BLaER1 (cell line): ENCODE data around the gene IFNAR2.
A peak's percentile ranks its signal among the peaks of the same experiment; 100 is the strongest.
"Not testable (repeated sequence)": the region's sequence is repeated elsewhere in the genome, so short reads cannot be mapped to it uniquely, and the experiment has no call there.

Source experiments
- H3K27ac ChIP-seq: shearing (Covaris generic); formaldehyde crosslinking; 2 replicates; pipeline ENCODE4 v1.8.1; 2022
- H3K27me3 ChIP-seq: shearing (Covaris generic); formaldehyde crosslinking; 2 replicates; pipeline ENCODE4 v1.8.1; 2022
- H3K36me3 ChIP-seq: shearing (Covaris generic); formaldehyde crosslinking; 2 replicates; pipeline ENCODE4 v1.8.1; 2022
- H3K4me1 ChIP-seq: shearing (Covaris generic); formaldehyde crosslinking; 2 replicates; pipeline ENCODE4 v1.8.1; 2022
- H3K4me2 ChIP-seq: shearing (Covaris generic); formaldehyde crosslinking; 2 replicates; pipeline ENCODE4 v1.8.1; 2022
- H3K4me3 ChIP-seq: shearing (Covaris generic); formaldehyde crosslinking; 2 replicates; pipeline ENCODE4 v1.8.1; 2022
- H3K9ac ChIP-seq: shearing (Covaris generic); formaldehyde crosslinking; 2 replicates; pipeline ENCODE4 v1.8.1; 2022
- H3K9me3 ChIP-seq: shearing (Covaris generic); formaldehyde crosslinking; 2 replicates; pipeline ENCODE4 v1.8.1; 2022
- H4K20me1 ChIP-seq: shearing (Covaris generic); formaldehyde crosslinking; 2 replicates; pipeline ENCODE4 v1.8.1; 2022
- Cebpa-rat ChIP-seq: shearing (Covaris generic); IDR thresholded peaks from 2 replicates; pipeline ENCODE4 v1.8.1; 2022

Gene IFNAR2

DNA sequence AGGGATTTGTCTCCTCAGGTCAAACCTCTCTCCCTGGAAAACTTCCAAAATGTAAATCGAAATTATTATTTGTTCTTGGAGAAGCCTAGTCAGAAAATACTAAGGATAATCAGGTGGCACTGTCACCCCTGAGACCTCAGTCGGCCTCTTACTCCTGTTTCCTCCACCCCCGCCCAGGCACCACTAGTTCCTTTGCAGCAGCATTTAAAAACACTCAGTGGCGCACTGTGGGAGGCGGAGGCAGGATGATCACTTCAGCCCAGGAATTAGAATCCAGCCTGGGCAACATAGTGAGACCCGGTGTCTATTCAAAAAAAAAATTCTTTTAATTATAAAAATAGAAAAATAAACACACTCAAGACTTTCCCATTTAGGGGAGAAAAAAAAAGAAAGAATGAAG lies 18.0 kb upstream of the IFNAR2 start:
- H3K9ac ChIP-seq = 0 out of 2 replicates have a peak overlapping the region, but pooled peaks have one; percentile 20
- peaks cover 54% of the 10 kb centered on the region for H3K4me1 ChIP-seq
- H3K36me3 ChIP-seq = no peaks in the 10 kb centered on the region
- no peaks in the 10 kb centered on the region for H3K9me3 ChIP-seq
- no peak for TF ChIP-seq Cebpa-rat
- peak overlapping the region; percentile 39; the same call in 1 of the 2 replicates for H3K27ac ChIP-seq
- peak overlapping the region; percentile 60 for H3K4me2 ChIP-seq
- no peaks in the 10 kb centered on the region for H4K20me1 ChIP-seq
- no peaks in the 10 kb centered on the region for H3K27me3 ChIP-seq
- H3K4me3 ChIP-seq = no peak overlapping the region

DNA sequence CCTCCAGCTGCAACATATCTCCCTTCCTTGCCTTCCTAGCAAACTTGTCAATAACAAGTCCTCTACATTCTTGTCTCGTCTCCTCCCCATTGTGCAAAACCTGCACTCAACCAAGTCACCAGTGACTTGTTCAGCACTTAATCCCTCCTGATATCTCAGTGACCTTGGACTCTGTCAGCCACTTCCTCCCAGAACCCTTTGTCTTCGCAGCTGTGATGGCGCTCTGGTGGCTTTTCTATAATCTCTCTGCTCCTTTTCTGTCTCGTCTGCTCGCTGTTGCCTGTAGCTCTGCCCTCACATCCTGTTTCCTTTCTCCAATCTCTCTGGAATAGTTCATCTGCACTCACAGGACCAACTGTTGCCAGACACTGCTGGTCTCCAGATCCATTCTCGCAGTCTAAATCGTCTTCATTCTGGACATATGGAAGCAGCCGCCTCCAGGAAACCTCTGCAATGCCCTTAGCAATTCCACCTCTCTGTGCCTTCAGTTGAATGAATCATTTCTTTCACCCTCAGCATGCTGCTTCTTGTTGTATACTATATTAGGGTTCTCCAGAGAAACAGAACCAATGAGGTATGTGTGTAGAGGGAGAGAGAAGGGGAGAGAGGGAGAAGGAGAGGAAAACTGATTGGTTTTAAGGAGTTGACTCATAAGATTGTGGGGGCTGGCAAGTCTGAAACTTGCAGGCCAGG lies 17.4 kb upstream of the IFNAR2 start:
- Histone ChIP-seq H3K4me3 (no peak overlapping the region), H3K9ac (0 out of 2 replicates have a peak overlapping the region, but pooled peaks have one; percentile 20), H3K27me3 (no peaks in the 10 kb centered on the region), H3K4me2 (peak overlapping the region; percentile 60), H3K4me1 (peaks cover 52% of the 10 kb centered on the region), H3K36me3 (no peaks in the 10 kb centered on the region), H3K9me3 (no peaks in the 10 kb centered on the region), H3K27ac (peak overlapping the region; percentile 39; the same call in 1 of the 2 replicates), H4K20me1 (no peaks in the 10 kb centered on the region)
- TF ChIP-seq Cebpa-rat = no peak

DNA sequence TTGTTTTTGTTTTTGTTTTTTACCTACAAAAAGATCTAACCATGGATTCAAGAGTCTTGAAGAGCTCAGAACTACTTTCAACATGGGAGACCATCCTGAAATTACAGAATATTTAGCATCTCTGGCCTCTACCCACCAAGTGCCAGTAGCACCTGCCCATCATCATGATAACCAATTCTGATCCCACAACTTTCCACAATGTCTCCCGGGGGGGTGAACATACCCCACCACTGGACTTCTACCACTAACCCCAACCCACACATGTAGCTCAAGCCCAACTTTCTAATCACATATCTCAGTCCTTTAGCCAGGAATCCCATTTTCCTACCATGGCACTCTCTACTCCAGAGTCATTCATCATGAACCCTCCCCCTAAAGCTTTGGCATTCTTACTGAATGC lies 15.7 kb upstream of the IFNAR2 start:
- Histone ChIP-seq H4K20me1 (no peaks in the 10 kb centered on the region), H3K4me3 (no peak overlapping the region), H3K27ac (no peak overlapping the region), H3K4me2 (no peak overlapping the region), H3K4me1 (peaks cover 43% of the 10 kb centered on the region), H3K9me3 (no peaks in the 10 kb centered on the region), H3K36me3 (no peaks in the 10 kb centered on the region), H3K9ac (no peak overlapping the region), H3K27me3 (no peaks in the 10 kb centered on the region)
- TF ChIP-seq Cebpa-rat = no peak

DNA sequence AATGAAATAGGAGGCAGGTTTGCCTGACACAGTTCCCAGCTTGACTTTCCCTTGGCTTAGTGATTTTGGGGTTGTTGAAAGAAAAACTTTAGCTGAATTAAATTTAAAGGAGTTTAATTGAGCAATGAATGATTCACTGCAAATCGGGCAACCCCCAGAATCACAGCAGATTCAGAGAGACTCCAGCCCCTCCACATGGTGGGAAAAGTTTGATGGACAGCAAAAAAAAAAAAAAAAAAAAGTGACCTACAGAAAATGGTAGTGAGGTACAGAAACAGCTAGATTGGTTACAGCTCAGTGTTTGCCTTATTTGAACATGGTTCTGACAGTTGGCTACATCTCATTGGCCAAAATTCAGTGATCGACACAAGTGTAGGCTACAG lies 12.6 kb upstream of the IFNAR2 start:
- H3K4me3 ChIP-seq = no peak overlapping the region
- no peak overlapping the region; the same call in 1 of the 2 replicates for H3K4me2 ChIP-seq
- H3K9ac ChIP-seq = no peak overlapping the region
- no peak for TF ChIP-seq Cebpa-rat
- 0 out of 2 replicates have a peak overlapping the region, but pooled peaks have one; percentile 77 for H3K27ac ChIP-seq
- H3K36me3 ChIP-seq = no peaks in the 10 kb centered on the region
- no peaks in the 10 kb centered on the region for H4K20me1 ChIP-seq
- H3K4me1 ChIP-seq = peaks cover 33% of the 10 kb centered on the region
- H3K27me3 ChIP-seq = no peaks in the 10 kb centered on the region
- H3K9me3 ChIP-seq = peaks cover 7% of the 10 kb centered on the region

DNA sequence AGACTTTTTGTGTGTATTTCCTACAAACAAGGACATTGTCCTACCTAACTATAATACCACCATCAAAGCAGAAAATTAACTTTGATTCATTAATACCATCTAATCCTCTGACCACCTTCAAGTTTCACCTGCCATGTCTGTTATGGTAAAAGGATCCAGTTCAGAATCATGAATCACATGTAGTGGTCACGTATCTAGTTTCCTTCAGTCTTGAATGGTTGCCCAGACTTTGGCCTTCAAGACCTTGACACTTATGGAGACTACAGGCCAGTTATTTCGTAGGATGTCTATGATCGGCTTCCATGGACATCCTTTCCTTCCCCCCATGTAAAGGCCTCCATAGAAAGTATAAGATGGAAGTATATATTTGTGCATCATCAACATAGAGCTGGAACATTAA lies 10.4 kb upstream of the IFNAR2 start:
- Histone ChIP-seq H3K9ac (no peak overlapping the region), H3K4me2 (no peak overlapping the region), H3K27me3 (no peaks in the 10 kb centered on the region), H4K20me1 (no peaks in the 10 kb centered on the region), H3K36me3 (no peaks in the 10 kb centered on the region), H3K27ac (no peak overlapping the region), H3K4me1 (peaks cover 25% of the 10 kb centered on the region), H3K9me3 (peaks cover 12% of the 10 kb centered on the region), H3K4me3 (no peak overlapping the region)
- no peak for TF ChIP-seq Cebpa-rat

DNA sequence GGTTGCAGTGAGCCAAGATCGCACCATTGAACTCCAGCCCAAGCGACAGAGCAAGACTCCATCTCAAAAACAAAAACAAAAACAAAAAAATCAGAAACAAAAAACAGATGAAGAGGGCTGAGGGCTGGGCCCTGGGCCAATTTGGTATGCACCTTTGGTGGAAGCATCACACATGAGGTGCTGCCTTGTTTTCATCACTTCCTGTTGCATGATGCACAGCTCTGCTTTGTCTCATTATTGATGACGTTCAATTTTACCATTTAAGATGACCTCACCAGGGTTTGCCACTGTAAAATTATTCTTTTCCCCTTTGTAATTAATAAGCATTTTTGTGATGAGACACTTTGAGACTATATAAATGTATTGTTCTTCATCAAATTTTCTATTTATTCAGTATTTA lies 9.8 kb upstream of the IFNAR2 start:
- no peaks in the 10 kb centered on the region for H4K20me1 ChIP-seq
- H3K27ac ChIP-seq = no peak overlapping the region
- H3K36me3 ChIP-seq = no peaks in the 10 kb centered on the region
- peaks cover 21% of the 10 kb centered on the region for H3K4me1 ChIP-seq
- no peak overlapping the region for H3K4me2 ChIP-seq
- no peak overlapping the region for H3K9ac ChIP-seq
- no peaks in the 10 kb centered on the region for H3K27me3 ChIP-seq
- H3K4me3 ChIP-seq = no peak overlapping the region
- peaks cover 12% of the 10 kb centered on the region for H3K9me3 ChIP-seq
- no peak for TF ChIP-seq Cebpa-rat

DNA sequence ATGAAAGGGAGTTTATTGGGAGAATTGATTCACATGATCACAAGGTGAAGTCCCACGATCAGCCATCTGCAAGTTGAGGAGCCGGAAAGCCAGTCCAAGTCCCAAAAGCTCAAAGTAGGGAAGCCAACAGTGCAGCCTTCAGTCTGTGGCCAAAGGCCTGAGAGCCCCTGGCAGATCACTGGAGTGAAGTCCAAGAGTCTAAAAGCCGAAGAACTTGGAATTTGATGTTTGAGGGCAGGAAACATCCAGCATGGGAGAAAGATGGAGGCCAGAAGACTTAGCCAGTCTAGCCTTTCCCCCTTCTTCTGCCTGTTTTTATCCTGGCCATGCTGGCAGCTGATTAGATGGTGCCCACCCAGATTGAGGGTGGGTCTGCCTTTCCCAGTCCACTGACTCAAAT lies 4.4 kb upstream of the IFNAR2 start:
- not testable (repeated sequence) for H3K27ac ChIP-seq, H4K20me1 ChIP-seq, H3K9ac ChIP-seq, H3K27me3 ChIP-seq, H3K36me3 ChIP-seq, H3K4me2 ChIP-seq, H3K4me3 ChIP-seq
- Histone ChIP-seq H3K9me3 (peaks cover 12% of the 10 kb centered on the region), H3K4me1 (peaks cover 10% of the 10 kb centered on the region)

DNA sequence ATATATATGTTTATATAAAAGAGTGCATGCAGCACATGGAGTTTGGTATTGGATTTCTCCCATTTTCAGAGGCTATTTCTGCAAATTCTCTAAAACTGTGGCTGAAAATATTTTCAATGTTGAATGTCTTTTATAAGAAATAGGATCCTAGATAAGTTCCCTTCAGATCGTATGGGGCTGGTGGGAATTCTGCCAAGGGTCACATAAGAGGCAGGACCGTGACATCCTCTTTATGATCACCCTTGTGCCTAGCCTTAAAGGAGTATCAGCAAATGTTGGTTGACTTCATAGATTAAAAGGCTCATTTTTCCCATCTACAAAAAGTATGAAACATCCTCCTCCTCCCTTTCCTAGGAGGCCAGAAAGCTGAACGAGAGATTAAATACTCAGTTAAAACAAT lies 1.3 kb upstream of the IFNAR2 start:
- H3K4me2 ChIP-seq = no peak overlapping the region
- H3K36me3 ChIP-seq = no peaks in the 10 kb centered on the region
- no peak overlapping the region for H3K27ac ChIP-seq
- no peak for TF ChIP-seq Cebpa-rat
- H4K20me1 ChIP-seq = peaks cover 27% of the 10 kb centered on the region
- H3K4me3 ChIP-seq = no peak overlapping the region
- peaks cover 30% of the 10 kb centered on the region for H3K4me1 ChIP-seq
- no peak overlapping the region for H3K9ac ChIP-seq
- no peaks in the 10 kb centered on the region for H3K27me3 ChIP-seq
- no peaks in the 10 kb centered on the region for H3K9me3 ChIP-seq

DNA sequence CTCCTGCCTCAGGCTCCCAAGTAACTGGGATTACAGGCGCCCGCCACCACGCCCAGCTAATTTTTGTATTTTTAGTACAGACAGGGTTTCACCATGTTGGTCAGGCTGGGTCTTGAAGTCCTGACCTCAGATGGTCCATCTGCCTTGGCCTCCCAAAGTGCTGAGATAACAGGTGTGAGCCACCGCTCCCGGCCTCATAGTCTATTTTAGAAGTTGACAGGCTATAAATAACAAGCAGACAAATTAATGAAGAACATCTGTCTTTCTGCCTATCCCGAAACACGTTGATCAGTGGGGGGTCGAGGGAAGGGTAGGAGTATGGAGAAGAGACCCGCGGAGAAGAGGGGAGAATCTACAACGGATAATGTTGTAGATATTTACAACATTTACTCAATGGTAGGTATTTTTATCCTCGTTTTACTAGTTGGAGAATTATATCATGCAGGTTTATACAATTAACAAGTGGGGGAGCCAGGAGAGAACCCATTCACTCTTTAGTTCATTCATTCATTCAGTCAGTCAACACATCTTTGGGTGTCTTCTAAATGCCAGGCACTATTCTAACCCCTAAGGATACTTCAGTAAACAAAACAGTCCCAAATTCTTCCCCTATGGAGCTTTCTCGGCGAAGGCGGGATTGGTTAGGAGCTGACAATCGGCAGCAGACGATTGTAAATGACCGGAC lies 497 bp upstream of the IFNAR2 start:
- no peaks in the 10 kb centered on the region for H3K9me3 ChIP-seq
- peaks cover 30% of the 10 kb centered on the region for H3K4me1 ChIP-seq
- peak overlapping the region; percentile 99 for H3K4me3 ChIP-seq
- H3K9ac ChIP-seq = peak overlapping the region; percentile 96; the same call in 1 of the 2 replicates
- peak overlapping the region; percentile 94; the same call in 1 of the 2 replicates for H3K27ac ChIP-seq
- H3K4me2 ChIP-seq = peak overlapping the region; percentile 88
- TF ChIP-seq Cebpa-rat = no peak
- H3K27me3 ChIP-seq = no peaks in the 10 kb centered on the region
- H4K20me1 ChIP-seq = peaks cover 30% of the 10 kb centered on the region
- peaks cover under 1% of the 10 kb centered on the region for H3K36me3 ChIP-seq

DNA sequence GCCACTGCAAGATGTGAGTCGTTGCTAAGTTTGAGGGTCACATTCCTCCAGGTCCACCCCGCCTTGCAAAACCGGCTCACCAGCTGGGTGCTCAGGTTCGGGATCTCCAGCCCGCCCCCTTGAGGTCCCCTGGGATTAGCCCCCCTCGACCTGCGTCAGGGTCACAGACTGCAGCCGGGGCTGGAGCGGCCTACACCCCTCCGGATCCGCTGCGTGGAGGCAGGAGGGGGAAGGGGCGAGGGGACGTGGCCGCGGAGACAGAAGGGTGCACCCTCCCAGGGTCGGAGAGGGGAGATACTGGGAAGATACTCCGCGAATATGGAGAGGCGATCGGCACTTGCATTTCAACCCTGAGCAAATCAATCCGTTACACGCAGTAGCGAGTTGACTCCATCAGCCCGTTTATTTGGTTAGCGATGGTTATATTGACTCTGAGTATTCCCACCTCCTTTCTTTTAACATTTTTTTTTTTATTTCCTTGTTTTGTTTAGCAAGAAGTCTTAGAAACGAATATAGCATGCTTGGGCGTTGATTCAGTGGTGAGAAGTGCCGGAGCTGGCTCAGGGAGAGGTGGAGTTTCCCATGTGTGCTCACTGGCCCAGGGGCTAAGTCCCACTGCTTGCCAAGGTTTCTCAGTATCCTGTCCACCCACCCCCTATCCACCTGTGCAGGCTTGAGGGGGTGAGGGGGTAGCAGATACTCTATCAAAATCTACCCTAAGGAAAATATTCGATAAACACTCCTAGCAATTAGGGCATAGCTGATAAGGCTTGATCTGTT lies 997 bp downstream of the IFNAR2 start:
- Histone ChIP-seq H3K4me2 (peak overlapping the region; percentile 88), H3K4me3 (peak overlapping the region; percentile 99), H3K27me3 (no peaks in the 10 kb centered on the region), H4K20me1 (peaks cover 43% of the 10 kb centered on the region), H3K9ac (peak overlapping the region; percentile 96), H3K27ac (peak overlapping the region; percentile 94), H3K36me3 (peaks cover 11% of the 10 kb centered on the region), H3K9me3 (no peaks in the 10 kb centered on the region), H3K4me1 (peaks cover 30% of the 10 kb centered on the region)
- TF ChIP-seq Cebpa-rat = no peak
